Heart left ventricle (tissue), 16 donors: ENCODE measurements around the gene PRSS36. TPM values are rescaled to one million over a fixed set of nuclear protein-coding genes. Genes with fewer than 3 reads are reported as not detected.

Source experiments
- ATAC-seq, 4 donors: fragments of 200-7000 bp; cut with Tn5 transposase; one replicate each; pipeline ENCODE4 v1.9.1; 2020 to 2022; ENCODE audit warnings: moderate library complexity in 4 of 4, mild to moderate bottlenecking in 3 of 4, moderate number of reproducible peaks in 1 of 4
- DNase-seq, 5 donors: peaks; one replicate each; pipeline ENCODE4 v3.0.0-alpha.2; 2020
- H3K27ac ChIP-seq, 12 donors: fragments of 200-600 bp; sonication (generic) in 4 of 12; one replicate each; pipeline versions ENCODE4 v1.5.0 to v1.8.0; 2016 to 2022; ENCODE audit warnings: mild to moderate bottlenecking in 2 of 12
- H3K27me3 ChIP-seq, 9 donors: fragments of 200-600 bp; sonication (generic) in 2 of 9; one replicate each; pipeline versions ENCODE4 v1.5.1 to v1.8.0; 2016 to 2022; ENCODE audit warnings: mild to moderate bottlenecking in 3 of 9
- H3K36me3 ChIP-seq, 9 donors: fragments of 200-600 bp; sonication (generic) in 2 of 9; one replicate each; pipeline versions ENCODE4 v1.5.0 to v1.8.0; 2018 to 2022; ENCODE audit warnings: mild to moderate bottlenecking in 2 of 9
- H3K4me1 ChIP-seq, 12 donors: fragments of 200-600 bp; sonication (generic) in 4 of 12; one replicate each; pipeline versions ENCODE4 v1.5.0 to v1.8.0; 2016 to 2022; ENCODE audit warnings: mild to moderate bottlenecking in 3 of 12
- H3K4me3 ChIP-seq, 12 donors: fragments of 200-600 bp; sonication (generic) in 4 of 12; one replicate each; pipeline versions ENCODE4 v1.5.0 to v1.8.0; 2017 to 2022; ENCODE audit warnings: mild to moderate bottlenecking in 9 of 12, moderate library complexity in 4 of 12
- H3K9me3 ChIP-seq, 12 donors: fragments of 200-600 bp; sonication (generic) in 4 of 12; one replicate each; pipeline versions ENCODE4 v1.5.0 to v1.8.0; 2016 to 2022; ENCODE audit warnings: mild to moderate bottlenecking in 1 of 12
- CTCF ChIP-seq, 12 donors: fragments of 200-600 bp; sonication (generic) in 4 of 12; IDR thresholded peaks; one replicate each; pipeline versions ENCODE4 v1.5.0 to v1.8.0; 2018 to 2022; ENCODE audit warnings: antibody characterized with exemption in 12 of 12, mild to moderate bottlenecking in 5 of 12
- POLR2A ChIP-seq, 2 donors: fragments of 450-650 bp; IDR thresholded peaks; one replicate each; pipeline ENCODE4 v1.6.1; 2017; ENCODE audit warnings: antibody characterized with exemption in 2 of 2, mild to moderate bottlenecking in 2 of 2, moderate library complexity in 2 of 2
- WGBS, 4 donors: extraction: QIAGEN DNeasy Blood & Tissue Kit in 2 of 4; methylation state at CpG; one replicate each; pipeline versions ENCODE4 v1.1.5 to v1.1.7; 2013 to 2018; 5-methylcytosine and 5-hydroxymethylcytosine counted together
- intact Hi-C, 10 donors: fragments of 100-400 bp; cut with DNase I; formaldehyde crosslinking; loops; one replicate each; pipeline versions ENCODE4 v1.11.1 to v1.14.2; 2022
- polyA plus RNA-seq, 2 donors: library from polyadenylated mRNA; stranded (reverse); fragments of 200-250 nt; gene quantifications; one replicate each; pipeline ENCODE4 v1.2.3, GENCODE V29; 2013
- total RNA-seq, 9 donors: library from RNA; depleted of rRNA in 2 of 9; stranded (reverse); fragments of >200 nt in 2 of 9; fragmentation: NEBNext Ultra II Directional in 3 of 9; extraction: Animal tissue kit (Norgen Biotek cat#: 25700) in 3 of 9; gene quantifications; one replicate each; pipeline versions ENCODE4 v1.1.0 to v1.2.4, GENCODE V29; 2016 to 2023
- donor health status: ischemic (EF 13 %, LVEDD 7.1; RV severe dilation, severe dysfunction).
- donor health status: healthy with polysubstance abuse.
- donor health status: DM: no; HTN: yes; CAD: no.
- donor health status: DM: no; HTN: no; CAD: no.
- donor health status: ischemic (EF 25% LVEDD 6.9; RV normal size, moderate dysfunction).
- donor health status: ischemic (EF 25% LVEDD 5.7; RV mildly dilated, moderate dysfunction).
- donor health status: healthy.
- donor health status: DM: yes; HTN: yes; CAD: no.
- donor health status: ischemic (EF 35%, LVEDD 5.7; RV mildly dilated, moderate dysfunction).
- donor health status: nonischemic (EF 11% LVEDD 7.7; RV severe dilation, severe dysfunction).
- donor health status: DM: yes; HTN: yes; CAD: no.
- donor health status: PGD.
- donor health status: ischemic (EF 29% LVEDD 5.4; RV normal size, mild dysfunction).
- donor health status: nonischemic (EF 23%, LVEDD 6.1; RV moderate dilation, normal function).

Gene PRSS36
- total and polyA plus RNA-seq, 11 donors, result 0.35 to 5.1 (median 1.2) TPM

- intact Hi-C loops, result no loop called here
- TF ChIP-seq POLR2A (IDR thresholded peaks at IDR 0.05) (no peak), CTCF (IDR thresholded peaks at IDR 0.05) (no peak)
- H3K4me1 ChIP-seq, result peaks cover 0 to 48% (median 16%) of the 10 kb centered on the region in 12 donors
- H3K36me3 ChIP-seq, result peaks cover 4 to 46% (median 42%) of the 10 kb centered on the region in 9 donors
- no peaks in the 10 kb centered on the region for H3K27me3 ChIP-seq
- DNase-seq (no peak), ATAC-seq (no peak)
- WGBS, 4 donors, result 74 to 94% (median 91%) methylated on average over 5 to 6 of the region's 6 CpGs
- H3K27ac ChIP-seq, result no peak overlapping the region
- H3K4me3 ChIP-seq, result no peak overlapping the region
- no peaks in the 10 kb centered on the region for H3K9me3 ChIP-seq
Observed at GRCh38 chr16:31133046-31133501, 16.8 kb downstream of the PRSS36 start.

- no peak overlapping the region for H3K4me3 ChIP-seq
- H3K4me1 ChIP-seq, result peaks cover 0 to 54% (median 17%) of the 10 kb centered on the region in 12 donors
- ATAC-seq (no peak), DNase-seq (no peak)
- no peak overlapping the region for H3K27ac ChIP-seq
- intact Hi-C loops, result no loop called here
- H3K36me3 ChIP-seq, result peaks cover 6 to 52% (median 48%) of the 10 kb centered on the region in 9 donors
- no peaks in the 10 kb centered on the region for H3K27me3 ChIP-seq
- no peak for TF ChIP-seq CTCF (IDR thresholded peaks at IDR 0.05)
- TF ChIP-seq POLR2A (IDR thresholded peaks at IDR 0.05), result no peak
- 89 to 96% (median 92%) methylated on average over 8 to 20 of the region's 20 CpGs for WGBS, 4 donors
- H3K9me3 ChIP-seq, result no peaks in the 10 kb centered on the region
Observed at GRCh38 chr16:31132303-31132979, 17.4 kb downstream of the PRSS36 start.

GRCh38 chr16:31131841-31132271 is 18.0 kb downstream of the PRSS36 start:
- ATAC-seq (no peak), DNase-seq (no peak)
- H3K4me1 ChIP-seq, result peaks cover 0 to 60% (median 17%) of the 10 kb centered on the region in 12 donors
- H3K36me3 ChIP-seq, result peaks cover 6 to 58% (median 54%) of the 10 kb centered on the region in 9 donors
- no peaks in the 10 kb centered on the region for H3K9me3 ChIP-seq
- intact Hi-C loops, result no loop called here
- no peak for TF ChIP-seq CTCF (IDR thresholded peaks at IDR 0.05)
- no peak for TF ChIP-seq POLR2A (IDR thresholded peaks at IDR 0.05)
- H3K27ac ChIP-seq, result no peak overlapping the region
- H3K4me3 ChIP-seq, result no peak overlapping the region
- WGBS, 4 donors, result 80 to 92% (median 88%) methylated on average over 2 to 5 of the region's 5 CpGs
- H3K27me3 ChIP-seq, result no peaks in the 10 kb centered on the region

GRCh38 chr16:31131416-31131815 is 18.4 kb downstream of the PRSS36 start:
- no peak for ATAC-seq
- TF ChIP-seq CTCF (IDR thresholded peaks at IDR 0.05) (no peak), POLR2A (IDR thresholded peaks at IDR 0.05) (no peak)
- Histone ChIP-seq H3K9me3 (no peaks in the 10 kb centered on the region), H3K4me3 (no peak overlapping the region), H3K27me3 (no peaks in the 10 kb centered on the region), H3K4me1 (peaks cover 0 to 60% (median 17%) of the 10 kb centered on the region in 12 donors), H3K27ac (no peak overlapping the region), H3K36me3 (peaks cover 6 to 59% (median 57%) of the 10 kb centered on the region in 9 donors)
- intact Hi-C loops, result no loop called here
- 90 to 95% (median 91%) methylated on average over 8 to 11 of the region's 11 CpGs for WGBS, 4 donors
- no peak for DNase-seq
